Esophagus squamous epithelium (tissue), 4 donors: ENCODE results near the gene HTR3E.

ENCODE experiments used
- CTCF ChIP-seq, 6 experiments: fragments of 450-650 bp in 4 of 6; fragments of 200-600 bp in 2 of 6; sonication (generic) in 2 of 6; IDR thresholded peaks; one replicate each; pipeline ENCODE4 v1.5.1; 2016 to 2019; ENCODE audit warnings: antibody characterized with exemption in 6 of 6, mild to moderate bottlenecking in 4 of 6, moderate library complexity in 4 of 6
- POLR2A ChIP-seq, 4 donors: fragments of 450-650 bp; IDR thresholded peaks; one replicate each; pipeline ENCODE4 v1.6.1; 2017; ENCODE audit warnings: antibody characterized with exemption in 4 of 4, mild to moderate bottlenecking in 4 of 4, moderate library complexity in 3 of 4

GRCh38 chr3:184096811-184097383, at the start of gene HTR3E:
- TF ChIP-seq CTCF (IDR thresholded peaks at IDR 0.05) (no peak), POLR2A (IDR thresholded peaks at IDR 0.05) (no peak)
